Stimulated activated CD4-positive, alpha-beta T cell treated with anti-CD3 and anti-CD28 coated beads, Interleukin-12 subunit alpha, Interleukin-12 subunit beta, amount 100 ng/mL, for 24 hours (primary cell): ENCODE data around the gene RWDD3.

ENCODE experiments used
- DNase-seq, 2 experiments: peaks; one replicate each; pipeline ENCODE4 v3.0.0-alpha.2; 2020; ENCODE audit warnings: low read depth in 2 of 2

Gene RWDD3

GRCh38 chr1:95233737-95234500 is at the start of gene RWDD3:
Gene RWDD3 (plus strand): TSS chr1:95234210. CDS start chr1:95234231, 21 bp downstream.
- peak; percentile 86 to 87 for DNase-seq

GRCh38 chr1:95186149-95186548 is 47.9 kb upstream of the RWDD3 start:
- no peak for DNase-seq

- DNase-seq, result no peak
Measured at GRCh38 chr1:95193591-95193990, 40.4 kb upstream of the RWDD3 start.

GRCh38 chr1:95195046-95195445 is 39.0 kb upstream of the RWDD3 start:
- DNase-seq, result no peak

- no peak for DNase-seq
Measured at GRCh38 chr1:95196017-95196416, 38.0 kb upstream of the RWDD3 start.

GRCh38 chr1:95197616-95198252 is 36.3 kb upstream of the RWDD3 start:
- DNase-seq, result no peak

- no peak for DNase-seq
Measured at GRCh38 chr1:95201905-95202304, 32.1 kb upstream of the RWDD3 start.

GRCh38 chr1:95203908-95204437 is 30.0 kb upstream of the RWDD3 start:
- no peak for DNase-seq

- no peak for DNase-seq
Measured at GRCh38 chr1:95206514-95206913, 27.5 kb upstream of the RWDD3 start.

GRCh38 chr1:95207223-95207935 is 26.6 kb upstream of the RWDD3 start:
- no peak for DNase-seq

- DNase-seq, result no peak
Measured at GRCh38 chr1:95208876-95209275, 25.1 kb upstream of the RWDD3 start.

GRCh38 chr1:95209291-95209690 is 24.7 kb upstream of the RWDD3 start:
- no peak for DNase-seq

- DNase-seq, result no peak
Measured at GRCh38 chr1:95216292-95216990, 17.6 kb upstream of the RWDD3 start.

- no peak for DNase-seq
Measured at GRCh38 chr1:95217371-95217770, 16.6 kb upstream of the RWDD3 start.

GRCh38 chr1:95219407-95219806 is 14.6 kb upstream of the RWDD3 start:
- no peak for DNase-seq

- DNase-seq, result no peak
Measured at GRCh38 chr1:95221306-95221705, 12.7 kb upstream of the RWDD3 start.

- no peak for DNase-seq
Measured at GRCh38 chr1:95222629-95223028, 11.4 kb upstream of the RWDD3 start.

GRCh38 chr1:95223110-95223509 is 10.9 kb upstream of the RWDD3 start:
- DNase-seq, result no peak

GRCh38 chr1:95226781-95227660 is 7.0 kb upstream of the RWDD3 start:
- no peak for DNase-seq

GRCh38 chr1:95229037-95229436 is 5.0 kb upstream of the RWDD3 start:
- no peak for DNase-seq

- no peak for DNase-seq
Measured at GRCh38 chr1:95229706-95230105, 4.3 kb upstream of the RWDD3 start.
